HCT116 (cell line): ENCODE measurements around the gene NDUFC1. TPM values are rescaled to one million over a fixed set of nuclear protein-coding genes. Genes with fewer than 3 reads are reported as not detected.
"Not testable (repeated sequence)": the region's sequence is repeated elsewhere in the genome, so short reads cannot be mapped to it uniquely, and the experiment has no call there.

Experiments used
- ATAC-seq: fragments of 200-7000 bp; cut with Tn5 transposase; 2 replicates; pipeline ENCODE4 v1.9.1; 2020; ENCODE audit warnings: mild to moderate bottlenecking, moderate library complexity
- BruUV-seq: library from RNA; stranded (reverse); fragments of 400-500 nt; replicated peaks from 2 replicates; lab custom pipeline; 2021; lab: Mats Ljungman, UMichigan
- CTCF ChIA-PET: fragments of 300-600 bp; sonication (Branson Sonifier 250); formaldehyde crosslinking; loops from one replicate; lab custom pipeline; 2021; ENCODE audit warnings: antibody characterized with exemption; lab: Charles Lee
- POLR2A ChIA-PET: fragments of 300-600, 350-600 bp; sonication (Branson Sonifier 250); formaldehyde crosslinking; loops from one replicate; lab custom pipeline; 2021; ENCODE audit warnings: antibody characterized with exemption; lab: Charles Lee
- RAD21 ChIA-PET, 2 experiments: fragments of 300-600 bp; sonication (Branson Sonifier 250); formaldehyde crosslinking; loops; one replicate each; lab custom pipeline; 2023; ENCODE audit warnings: low total read pairs in 2 of 2; ENCODE audit not compliant: uncharacterized antibody in 2 of 2, unreplicated experiment in 2 of 2, low non-redundant PET in 1 of 2; lab: Charles Lee
- DNase-seq: peaks from one replicate; pipeline ENCODE4 v3.0.0-alpha.2; 2010; ENCODE audit warnings: low read depth, low spot score
- H2AFZ ChIP-seq: fragments of 200-600 bp; shearing (Covaris generic), sonication (generic); 2 replicates; pipeline ENCODE4 v1.6.1; 2017; ENCODE audit warnings: low read depth, mixed run types, mixed read lengths, antibody characterized with exemption, low read length; ENCODE audit not compliant: poor library complexity, severe bottlenecking
- H3K27ac ChIP-seq: 2 replicates; pipeline ENCODE4 v1.5.1; 2012; ENCODE audit warnings: low read depth, low read length
- H3K27me3 ChIP-seq: fragments of 200-600 bp; sonication (generic); 2 replicates; pipeline ENCODE4 v1.6.1; 2016; ENCODE audit warnings: mixed run types, low read length, mixed read lengths; ENCODE audit not compliant: insufficient read depth
- H3K36me3 ChIP-seq, 2 experiments: fragments of 200-500 bp in 1 of 2; fragments of 200-600 bp in 1 of 2; sonication (Bioruptor generic) in 1 of 2; sonication (generic) in 1 of 2; 2 replicates each; pipeline versions ENCODE4 v1.5.1 to v1.6.1; 2014 to 2016; ENCODE audit warnings: low read length in 2 of 2, inconsistent platforms in 1 of 2, mixed read lengths in 1 of 2, mixed run types in 1 of 2; ENCODE audit not compliant: insufficient read depth in 2 of 2, control insufficient read depth in 1 of 2
- H3K4me1 ChIP-seq, 2 experiments: fragments of 200-600 bp in 1 of 2; sonication (generic) in 1 of 2; 2 replicates each; pipeline versions ENCODE4 v1.5.1 to v1.6.1; 2012 to 2017; ENCODE audit warnings: low read length in 2 of 2, inconsistent platforms in 1 of 2, mild to moderate bottlenecking in 1 of 2, mixed read lengths in 1 of 2, mixed run types in 1 of 2, moderate library complexity in 1 of 2; ENCODE audit not compliant: insufficient read depth in 2 of 2, control insufficient read depth in 1 of 2
- H3K4me2 ChIP-seq: fragments of 200-600 bp; sonication (generic); 2 replicates; pipeline ENCODE4 v1.6.1; 2017; ENCODE audit warnings: mixed run types, low read length, mixed read lengths
- H3K4me3 ChIP-seq, 2 experiments: fragments of 200-600 bp in 1 of 2; sonication (generic) in 1 of 2; replicated peaks in 1 of 2; 2 replicates each; pipeline ENCODE4 v1.5.1; 2011 to 2016; ENCODE audit warnings: low read length in 2 of 2, control low read depth in 1 of 2, low read depth in 1 of 2, mild to moderate bottlenecking in 1 of 2, mixed read lengths in 1 of 2, mixed run types in 1 of 2
- H3K79me2 ChIP-seq: fragments of 200-600 bp; sonication (generic); 2 replicates; pipeline ENCODE4 v1.6.1; 2017; ENCODE audit warnings: mild to moderate bottlenecking, mixed run types, low read length, moderate library complexity, mixed read lengths; ENCODE audit not compliant: insufficient read depth
- H3K9ac ChIP-seq: fragments of 200-600 bp; sonication (generic); 2 replicates; pipeline ENCODE4 v1.6.1; 2016; ENCODE audit warnings: low read length, mixed read lengths
- H3K9me2 ChIP-seq: fragments of 200-600 bp; sonication (generic), shearing (Covaris generic); 2 replicates; pipeline ENCODE4 v1.6.1; 2017; ENCODE audit warnings: mixed run types, mild to moderate bottlenecking, moderate library complexity; ENCODE audit not compliant: insufficient read depth
- H3K9me3 ChIP-seq, 2 experiments: fragments of 200-500 bp in 1 of 2; fragments of 200-600 bp in 1 of 2; sonication (Bioruptor generic) in 1 of 2; sonication (generic) in 1 of 2; 2 replicates each; pipeline ENCODE4 v1.6.1; 2014 to 2017; ENCODE audit warnings: low read length in 2 of 2, mixed read lengths in 2 of 2, inconsistent platforms in 1 of 2, low read depth in 1 of 2, mild to moderate bottlenecking in 1 of 2, mixed run types in 1 of 2, moderate library complexity in 1 of 2; ENCODE audit not compliant: control insufficient read depth in 1 of 2, insufficient read depth in 1 of 2
- H4K20me1 ChIP-seq: fragments of 200-600 bp; sonication (generic), shearing (Covaris generic); 2 replicates; pipeline ENCODE4 v1.6.1; 2017; ENCODE audit warnings: mixed run types, mild to moderate bottlenecking, moderate library complexity; ENCODE audit not compliant: insufficient read depth
- CEBPB ChIP-seq: IDR thresholded peaks from 2 replicates; pipeline ENCODE4 v1.6.1; 2012; ENCODE audit warnings: low read depth
- EZH2phosphoT487 ChIP-seq: fragments of 200-600 bp; IDR thresholded peaks from 2 replicates; pipeline ENCODE4 v1.6.1; 2018; ENCODE audit warnings: antibody characterized with exemption, borderline replicate concordance
- POLR2AphosphoS5 ChIP-seq: IDR thresholded peaks from 2 replicates; pipeline ENCODE4 v1.6.1; 2011; ENCODE audit warnings: mild to moderate bottlenecking, low read depth, low read length, moderate library complexity
- YY1 ChIP-seq: IDR thresholded peaks from 2 replicates; pipeline ENCODE4 v1.6.1; 2011; ENCODE audit warnings: low read length, low read depth, moderate library complexity, mild to moderate bottlenecking; ENCODE audit not compliant: insufficient replicate concordance; ENCODE audit errors: extremely low read depth
- intact Hi-C: fragments of 100-400 bp; cut with micrococcal nuclease; formaldehyde crosslinking; loops from 2 replicates; pipeline ENCODE4 v1.10.0; 2022
- total RNA-seq: library from RNA; stranded (reverse); gene quantifications from one replicate; pipeline ENCODE4 v1.2.1, GENCODE V29; 2021; ENCODE audit not compliant: unreplicated experiment
- TF ChIP-seq, protein P1 (sequence below): IDR thresholded peaks from 2 replicates; pipeline ENCODE4 v1.6.1; 2012

The NDUFC1 gene
- total RNA-seq, 1 experiment from 2014 or later: 86.9 TPM

DNA sequence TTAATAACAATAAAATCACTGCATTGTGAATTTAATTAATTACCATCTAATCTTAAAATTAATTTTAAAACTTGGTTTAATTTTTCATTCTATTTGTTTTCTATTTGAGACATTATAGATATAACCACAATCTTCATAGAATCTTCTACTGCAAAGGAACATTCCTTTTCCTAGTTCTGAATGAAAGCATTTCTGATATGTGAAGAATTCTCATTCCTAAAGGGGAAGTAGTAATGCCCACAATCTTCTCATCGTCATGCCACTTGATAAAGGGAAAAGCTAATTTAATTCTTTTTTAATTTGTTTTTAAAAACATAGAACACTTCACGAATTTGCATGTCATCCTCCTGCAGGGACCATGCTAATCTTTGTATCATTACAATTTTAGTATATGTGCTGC, 45.9 kb downstream of the NDUFC1 start:
- ATAC-seq (no peak), DNase-seq (no peak)
- TF ChIP-seq YY1 (no peak), CEBPB (no peak), EZH2phosphoT487 (no peak), POLR2AphosphoS5 (no peak)
- TF ChIP-seq, protein P1, sequence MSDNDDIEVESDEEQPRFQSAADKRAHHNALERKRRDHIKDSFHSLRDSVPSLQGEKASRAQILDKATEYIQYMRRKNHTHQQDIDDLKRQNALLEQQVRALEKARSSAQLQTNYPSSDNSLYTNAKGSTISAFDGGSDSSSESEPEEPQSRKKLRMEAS: no peak
- Histone ChIP-seq H3K4me3 (no peak overlapping the region), H3K9ac (no peak overlapping the region), H4K20me1 (no peaks in the 10 kb centered on the region), H3K9me3 (no peaks in the 10 kb centered on the region), H3K4me2 (no peak overlapping the region), H3K9me2 (no peaks in the 10 kb centered on the region), H3K4me1 (no peaks in the 10 kb centered on the region), H3K79me2 (no peaks in the 10 kb centered on the region), H3K27me3 (no peaks in the 10 kb centered on the region), H3K27ac (no peak overlapping the region), H3K36me3 (no peaks in the 10 kb centered on the region), H2AFZ (no peak overlapping the region)
- CTCF ChIA-PET: no interaction called here
- no TSS peak for BruUV-seq
- RAD21 ChIA-PET: no interaction called here
- POLR2A ChIA-PET: no interaction called here
- intact Hi-C loops: no loop called here

DNA sequence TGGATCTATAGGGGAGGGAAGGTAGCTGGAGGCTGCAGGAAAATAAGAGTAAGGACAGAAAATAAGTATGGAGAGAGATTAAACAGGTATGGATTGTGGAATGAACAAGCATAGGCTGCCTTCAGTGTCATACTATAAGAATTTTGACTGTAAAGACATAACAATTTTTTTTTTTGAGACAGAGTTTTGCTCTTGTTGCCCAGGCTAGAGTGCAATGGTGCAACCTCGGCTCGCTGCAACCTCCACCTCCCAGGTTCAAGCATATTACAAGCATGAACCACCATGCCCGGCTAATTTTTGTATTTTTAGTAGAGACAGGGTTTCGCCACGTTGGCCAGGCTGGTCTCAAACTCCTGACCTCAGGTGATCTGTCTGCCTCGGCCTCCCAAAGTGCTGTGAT, 46.7 kb downstream of the NDUFC1 start:
- BruUV-seq, POLR2A ChIA-PET, DNase-seq: not testable (repeated sequence)

More for the DNA sequence above, 46.7 kb downstream of the NDUFC1 start:
- H3K27ac ChIP-seq, H3K79me2 ChIP-seq, H3K27me3 ChIP-seq, H3K4me1 ChIP-seq, H3K36me3 ChIP-seq, H3K9me3 ChIP-seq, RAD21 ChIA-PET, H3K4me3 ChIP-seq, H2AFZ ChIP-seq, H4K20me1 ChIP-seq, ATAC-seq, CTCF ChIA-PET, H3K4me2 ChIP-seq, intact Hi-C loops, H3K9me2 ChIP-seq, H3K9ac ChIP-seq: not testable (repeated sequence)
